ENCODE data around the gene FGF6. TPM values are rescaled to one million over a fixed set of nuclear protein-coding genes. Genes with fewer than 3 reads are reported as not detected.

FGF6 gene
- total RNA-seq, 1 donor: not detected

DNA sequence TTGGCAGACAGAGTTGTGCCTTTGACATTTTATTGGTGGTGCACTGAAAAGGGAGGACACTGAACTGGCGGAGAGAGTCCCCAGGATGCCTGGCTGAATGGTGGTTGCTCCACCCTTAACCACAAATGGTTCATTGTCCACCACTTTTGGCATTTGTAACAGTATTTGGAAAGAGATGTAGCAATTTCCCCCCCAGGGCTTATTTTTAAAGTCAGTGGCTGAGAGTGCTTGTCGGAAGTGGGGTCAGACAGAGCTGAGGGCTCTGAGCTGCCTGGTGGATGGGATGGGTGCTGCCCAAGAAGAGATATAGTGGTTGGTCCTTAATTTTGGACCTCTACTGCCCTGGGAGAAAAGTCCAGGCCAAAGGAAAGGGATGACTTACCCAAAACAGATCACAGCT lies 31.5 kb upstream of the FGF6 start:
- Histone ChIP-seq H3K27me3 (ENCODE audit: insufficient read depth, low read length) (peaks cover 5% of the 10 kb centered on the region), H2AFZ (ENCODE audit: low read length) (no peak overlapping the region), H3K9me3 (ENCODE audit: low read depth, low read length) (no peaks in the 10 kb centered on the region), H3K27ac (ENCODE audit: low read depth, low read length) (no peak overlapping the region), H4K20me1 (ENCODE audit: insufficient read depth, low read length) (no peaks in the 10 kb centered on the region), H3K36me3 (ENCODE audit: insufficient read depth, low read length) (no peaks in the 10 kb centered on the region), H3K79me2 (ENCODE audit: insufficient read depth, low read length) (no peaks in the 10 kb centered on the region), H3K4me1 (ENCODE audit: insufficient read depth, low read length) (no peaks in the 10 kb centered on the region), H3K4me2 (ENCODE audit: insufficient read depth, low read length) (no peak overlapping the region), H3K4me3 (ENCODE audit: insufficient read depth, low read length) (no peak overlapping the region)
- DNase-seq (ENCODE audit: insufficient read length, low spot score, missing footprints): no peak
- no peak for TF ChIP-seq CTCF (IDR thresholded peaks at IDR 0.05; ENCODE audit: extremely low read depth, low read depth, low read length)

DNA sequence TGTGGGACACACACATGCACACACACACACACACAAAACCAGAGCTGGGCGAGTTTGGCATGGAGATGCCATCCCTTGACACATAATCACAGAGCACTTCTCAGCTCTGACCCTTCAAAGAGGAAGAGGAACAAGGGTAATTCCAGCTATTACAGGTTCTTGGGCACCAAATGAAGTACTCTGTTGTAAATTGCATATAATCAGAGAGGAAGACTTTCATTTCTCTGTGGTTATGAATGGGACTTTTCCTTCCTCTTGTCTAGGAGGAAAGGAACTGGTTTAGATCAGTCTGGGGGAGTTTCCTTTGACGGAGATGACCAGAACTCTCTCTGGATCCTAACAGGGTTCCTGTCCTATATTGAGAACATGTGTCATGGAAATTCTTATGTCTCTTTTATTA lies 26.4 kb upstream of the FGF6 start:
- H3K4me2 ChIP-seq (ENCODE audit: insufficient read depth, low read length): no peak overlapping the region
- no peaks in the 10 kb centered on the region for H3K79me2 ChIP-seq (ENCODE audit: insufficient read depth, low read length)
- H3K4me3 ChIP-seq (ENCODE audit: insufficient read depth, low read length): no peak overlapping the region
- peaks cover 5% of the 10 kb centered on the region for H3K27me3 ChIP-seq (ENCODE audit: insufficient read depth, low read length)
- no peak overlapping the region for H3K27ac ChIP-seq (ENCODE audit: low read depth, low read length)
- DNase-seq (ENCODE audit: insufficient read length, low spot score, missing footprints): no peak
- no peaks in the 10 kb centered on the region for H4K20me1 ChIP-seq (ENCODE audit: insufficient read depth, low read length)
- no peak for TF ChIP-seq CTCF (IDR thresholded peaks at IDR 0.05; ENCODE audit: extremely low read depth, low read depth, low read length)
- no peaks in the 10 kb centered on the region for H3K36me3 ChIP-seq (ENCODE audit: insufficient read depth, low read length)
- H3K4me1 ChIP-seq (ENCODE audit: insufficient read depth, low read length): no peaks in the 10 kb centered on the region
- H3K9me3 ChIP-seq (ENCODE audit: low read depth, low read length): no peaks in the 10 kb centered on the region
- no peak overlapping the region for H2AFZ ChIP-seq (ENCODE audit: low read length)

DNA sequence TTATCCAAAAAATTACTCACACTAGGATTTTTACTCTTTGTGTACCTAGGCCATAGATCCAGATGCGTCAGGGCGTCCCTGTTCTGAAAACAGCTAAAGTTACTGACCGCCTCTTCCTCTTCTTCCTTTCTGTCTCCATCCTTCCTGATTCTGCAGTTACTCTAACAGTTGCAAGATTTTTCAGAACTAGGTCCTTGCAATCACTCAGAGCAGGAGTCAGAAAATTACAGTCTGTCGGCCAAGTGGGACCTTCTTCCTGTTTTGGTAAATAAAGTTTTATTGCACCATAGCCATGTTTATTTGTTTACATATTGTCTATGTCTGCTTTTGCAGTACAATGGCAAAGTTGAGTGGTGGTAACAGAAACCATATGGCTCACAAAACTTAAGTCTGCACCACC lies 25.6 kb upstream of the FGF6 start:
- TF ChIP-seq CTCF (IDR thresholded peaks at IDR 0.05; ENCODE audit: extremely low read depth, low read depth, low read length): no peak
- no peak for DNase-seq (ENCODE audit: insufficient read length, low spot score, missing footprints)
- no peaks in the 10 kb centered on the region for H3K36me3 ChIP-seq (ENCODE audit: insufficient read depth, low read length)

DNA sequence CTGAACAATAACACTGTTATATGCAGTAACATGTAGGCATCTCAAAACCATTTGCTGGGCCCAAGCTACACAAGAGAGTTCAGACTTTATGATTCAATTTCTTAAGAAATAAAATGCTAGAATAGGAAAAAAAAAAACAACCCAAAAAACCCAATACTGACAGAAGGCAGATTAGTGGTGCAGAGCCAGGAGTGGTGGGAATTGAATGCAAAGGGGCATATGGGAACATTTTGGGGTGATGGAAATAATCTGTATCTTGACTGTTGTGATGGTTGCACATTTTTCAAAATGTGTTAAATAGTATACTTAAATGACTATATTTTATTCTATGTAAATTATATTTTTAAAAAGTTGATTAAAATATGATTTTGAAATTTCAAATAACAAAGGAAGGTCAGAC lies 23.4 kb upstream of the FGF6 start:
- no peaks in the 10 kb centered on the region for H3K36me3 ChIP-seq (ENCODE audit: insufficient read depth, low read length)
- H3K9me3 ChIP-seq (ENCODE audit: low read depth, low read length): no peaks in the 10 kb centered on the region
- H3K4me2 ChIP-seq (ENCODE audit: insufficient read depth, low read length): no peak overlapping the region
- H2AFZ ChIP-seq (ENCODE audit: low read length): no peak overlapping the region
- H3K4me1 ChIP-seq (ENCODE audit: insufficient read depth, low read length): no peaks in the 10 kb centered on the region
- H4K20me1 ChIP-seq (ENCODE audit: insufficient read depth, low read length): no peaks in the 10 kb centered on the region
- no peak overlapping the region for H3K4me3 ChIP-seq (ENCODE audit: insufficient read depth, low read length)
- no peak for TF ChIP-seq CTCF (IDR thresholded peaks at IDR 0.05; ENCODE audit: extremely low read depth, low read depth, low read length)
- no peaks in the 10 kb centered on the region for H3K27me3 ChIP-seq (ENCODE audit: insufficient read depth, low read length)
- H3K79me2 ChIP-seq (ENCODE audit: insufficient read depth, low read length): no peaks in the 10 kb centered on the region
- no peak overlapping the region for H3K27ac ChIP-seq (ENCODE audit: low read depth, low read length)
- DNase-seq (ENCODE audit: insufficient read length, low spot score, missing footprints): no peak

More for the DNA sequence above, 25.6 kb upstream of the FGF6 start:
- H4K20me1 ChIP-seq (ENCODE audit: insufficient read depth, low read length): no peaks in the 10 kb centered on the region
- no peaks in the 10 kb centered on the region for H3K9me3 ChIP-seq (ENCODE audit: low read depth, low read length)
- no peaks in the 10 kb centered on the region for H3K79me2 ChIP-seq (ENCODE audit: insufficient read depth, low read length)
- H3K27ac ChIP-seq (ENCODE audit: low read depth, low read length): no peak overlapping the region
- no peaks in the 10 kb centered on the region for H3K4me1 ChIP-seq (ENCODE audit: insufficient read depth, low read length)
- no peak overlapping the region for H2AFZ ChIP-seq (ENCODE audit: low read length)
- peaks cover 5% of the 10 kb centered on the region for H3K27me3 ChIP-seq (ENCODE audit: insufficient read depth, low read length)
- no peak overlapping the region for H3K4me2 ChIP-seq (ENCODE audit: insufficient read depth, low read length)
- H3K4me3 ChIP-seq (ENCODE audit: insufficient read depth, low read length): no peak overlapping the region

All from osteoblast (primary cell).